ENCODE results near the gene KLHL29.

KLHL29 gene

GRCh38 chr2:23550553-23550952 lies 165.6 kb downstream of the KLHL29 start:
- no peak for DNase-seq (ENCODE audit: low read depth)

- no peak for DNase-seq (ENCODE audit: low read depth)
Measured at GRCh38 chr2:23551875-23552274, 166.9 kb downstream of the KLHL29 start.

- no peak for DNase-seq (ENCODE audit: low read depth)
Measured at GRCh38 chr2:23553561-23553960, 168.6 kb downstream of the KLHL29 start.

GRCh38 chr2:23554054-23554697 lies 169.2 kb downstream of the KLHL29 start:
- DNase-seq (ENCODE audit: low read depth), result no peak

GRCh38 chr2:23555944-23556343 lies 171.0 kb downstream of the KLHL29 start:
- DNase-seq (ENCODE audit: low read depth), result no peak

- no peak for DNase-seq (ENCODE audit: low read depth)
Measured at GRCh38 chr2:23556929-23557328, 171.9 kb downstream of the KLHL29 start.

GRCh38 chr2:23557455-23557854 lies 172.5 kb downstream of the KLHL29 start:
- no peak for DNase-seq (ENCODE audit: low read depth)

- no peak for DNase-seq (ENCODE audit: low read depth)
Measured at GRCh38 chr2:23559561-23560239, 174.7 kb downstream of the KLHL29 start.

- DNase-seq (ENCODE audit: low read depth), result no peak
Measured at GRCh38 chr2:23561088-23561487, 176.1 kb downstream of the KLHL29 start.

GRCh38 chr2:23561544-23561943 lies 176.6 kb downstream of the KLHL29 start:
- no peak for DNase-seq (ENCODE audit: low read depth)

GRCh38 chr2:23562143-23562542 lies 177.2 kb downstream of the KLHL29 start:
- no peak for DNase-seq (ENCODE audit: low read depth)

GRCh38 chr2:23563151-23563550 lies 178.2 kb downstream of the KLHL29 start:
- DNase-seq (ENCODE audit: low read depth), result no peak

GRCh38 chr2:23563673-23564614 lies 179.0 kb downstream of the KLHL29 start:
- DNase-seq (ENCODE audit: low read depth), result no peak

- no peak for DNase-seq (ENCODE audit: low read depth)
Measured at GRCh38 chr2:23564615-23564960, 179.6 kb downstream of the KLHL29 start.

- DNase-seq (ENCODE audit: low read depth), result no peak
Measured at GRCh38 chr2:23565374-23565773, 180.4 kb downstream of the KLHL29 start.

- no peak for DNase-seq (ENCODE audit: low read depth)
Measured at GRCh38 chr2:23565814-23566213, 180.8 kb downstream of the KLHL29 start.

GRCh38 chr2:23566241-23567142 lies 181.5 kb downstream of the KLHL29 start:
- no peak for DNase-seq (ENCODE audit: low read depth)

GRCh38 chr2:23567161-23567756 lies 182.3 kb downstream of the KLHL29 start:
- DNase-seq (ENCODE audit: low read depth), result no peak

- no peak for DNase-seq (ENCODE audit: low read depth)
Measured at GRCh38 chr2:23568211-23568610, 183.2 kb downstream of the KLHL29 start.

- DNase-seq (ENCODE audit: low read depth), result no peak
Measured at GRCh38 chr2:23568626-23569190, 183.7 kb downstream of the KLHL29 start.

GRCh38 chr2:23569761-23570365 lies 184.9 kb downstream of the KLHL29 start:
- no peak for DNase-seq (ENCODE audit: low read depth)

Data from stimulated activated CD8-positive, alpha-beta memory T cell treated with anti-CD3 and anti-CD28 coated beads, Interleukin-12 subunit alpha, Interleukin-12 subunit beta, amount 100 ng/mL, for 4 hours (primary cell).